Measurements from ENCODE around the gene GADD45B. TPM values are rescaled to one million over a fixed set of nuclear protein-coding genes. Genes with fewer than 3 reads are reported as not detected.

GADD45B gene
- total RNA-seq, 1 donor from 2014 or later: 4.9 TPM

Small RNAs within 50 kb of the gene (microRNA-seq; reads per million reads assigned to microRNA genes)
- 10.1 reads per million, percentile 17 among the genes with 10 or more reads in this experiment for gene MIR7108 (ENCODE audit: borderline number of aligned reads, unreplicated experiment)

Other genes with a start within 250 kb of the GADD45B start
- 116 and 119 TPM in 2 replicates for gene PLEKHJ1, start 239.8 kb upstream of the GADD45B start, total RNA-seq
- 152 and 156 TPM in 2 replicates for gene SF3A2, start 239.3 kb upstream of the GADD45B start, total RNA-seq
- 58.4 and 71.3 TPM in 2 replicates for gene AMH, start 226.8 kb upstream of the GADD45B start, total RNA-seq
- 1.00 and 1.6 TPM in 2 replicates for gene JSRP1, start 219.7 kb upstream of the GADD45B start, total RNA-seq
- not detected in 2 replicates for gene PEAK3, start 194.0 kb upstream of the GADD45B start, total RNA-seq
- 0.13 and 0.17 TPM in 2 replicates for gene LINGO3, start 168.0 kb upstream of the GADD45B start, total RNA-seq
- gene LSM7, start 147.5 kb upstream of the GADD45B start, total RNA-seq: 126 and 139 TPM in 2 replicates
- gene SPPL2B, start 147.4 kb upstream of the GADD45B start, total RNA-seq: 148 and 153 TPM in 2 replicates
- not detected in 2 replicates for gene TMPRSS9, start 115.9 kb upstream of the GADD45B start, total RNA-seq
- 108 and 110 TPM in 2 replicates for gene TIMM13, start 48.5 kb upstream of the GADD45B start, total RNA-seq
- 90.0 and 93.6 TPM in 2 replicates for gene LMNB2, start 19.2 kb upstream of the GADD45B start, total RNA-seq
- gene GNG7, start 226.6 kb downstream of the GADD45B start, total RNA-seq: 9.9 and 11.3 TPM in 2 replicates
- 8.6 and 10.8 TPM in 2 replicates for gene DIRAS1, start 245.2 kb downstream of the GADD45B start, total RNA-seq

All from progenitor cell of endocrine pancreas (in vitro differentiated cells).